GM12865 (cell line): ENCODE results near the gene LMAN1.

ENCODE experiments used
- DNase-seq: peaks from one replicate; pipeline ENCODE4 v3.0.0; 2010; ENCODE audit warnings: low read depth
- H3K4me3 ChIP-seq: 2 replicates; pipeline ENCODE4 v1.5.1; 2011; ENCODE audit warnings: mild to moderate bottlenecking, low read depth, low read length, control low read depth
- CTCF ChIP-seq: IDR thresholded peaks from 2 replicates; pipeline ENCODE4 v1.5.1; 2011; ENCODE audit warnings: low read length, control low read depth, low read depth, inconsistent platforms; ENCODE audit not compliant: insufficient read depth; ENCODE audit errors: missing control alignments

Gene LMAN1

GRCh38 chr18:59324623-59324971, 34.5 kb downstream of the LMAN1 start:
- TF ChIP-seq CTCF, result no peak
- DNase-seq, result no peak

DNA sequence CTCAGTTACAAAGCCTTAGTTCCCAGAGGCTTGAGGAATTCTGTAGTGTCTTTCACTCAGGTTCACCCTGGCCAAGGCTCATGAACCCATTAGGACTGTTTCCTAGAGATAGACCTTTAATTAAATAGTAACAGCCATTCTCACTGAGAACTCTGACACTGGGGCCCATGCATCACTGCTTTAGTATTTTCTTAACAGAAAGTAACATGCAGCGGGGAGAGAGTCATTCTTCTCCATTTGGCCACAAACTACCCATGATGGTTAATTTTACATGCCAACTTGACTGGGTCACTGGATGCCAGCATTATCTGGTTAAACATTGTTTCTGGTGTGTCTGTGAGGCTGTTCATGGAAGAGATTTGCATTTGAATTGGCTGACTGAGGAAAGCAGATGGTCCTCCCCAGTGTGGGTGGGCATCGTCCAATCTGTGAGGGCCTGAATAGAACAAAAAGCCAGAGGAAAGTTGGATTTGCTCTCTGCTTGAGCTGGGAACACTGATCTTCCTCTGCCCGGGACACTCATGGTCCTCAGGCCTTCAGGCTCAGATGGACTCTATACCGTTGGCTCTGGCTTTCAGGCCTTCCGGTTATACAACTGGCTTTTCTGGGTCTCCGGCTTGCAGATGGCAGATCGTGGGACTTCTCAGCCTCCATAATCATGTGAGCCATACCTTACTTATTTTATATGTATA, 35.0 kb downstream of the LMAN1 start:
- no peak for DNase-seq
- H3K4me3 ChIP-seq, result no peak overlapping the region
- TF ChIP-seq CTCF, result no peak

More at GRCh38 chr18:59324623-59324971, 34.5 kb downstream of the LMAN1 start:
- H3K4me3 ChIP-seq, result no peak overlapping the region

DNA sequence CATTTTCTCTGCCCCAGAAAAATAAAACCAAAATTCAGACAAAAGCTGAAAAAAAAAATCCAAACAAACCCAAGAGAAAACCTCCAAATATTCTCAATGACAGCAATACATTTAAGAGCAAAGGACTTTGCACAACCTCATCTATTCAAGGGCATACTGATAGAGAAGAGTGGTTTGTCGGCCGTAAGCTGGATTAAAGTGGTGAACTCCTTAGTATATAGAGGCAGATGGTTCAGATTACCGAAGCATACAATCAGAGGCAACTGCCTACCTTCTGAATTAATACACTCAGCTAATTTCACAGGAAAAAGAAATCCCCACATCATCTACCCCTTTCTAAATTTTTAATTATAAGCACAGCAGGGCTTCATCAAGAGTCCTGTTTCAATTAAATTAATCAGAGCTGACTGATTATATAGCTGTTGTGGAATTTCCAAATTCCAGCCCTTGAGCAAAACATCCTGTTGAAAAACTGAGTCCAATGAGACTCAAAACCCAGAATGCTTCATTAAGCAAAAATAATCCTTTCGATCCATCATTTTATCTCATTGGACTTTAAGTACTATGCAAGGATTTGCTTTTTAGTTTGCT, 40.5 kb downstream of the LMAN1 start, which contains the start of gene CPLX4:
Gene CPLX4, minus strand, starts transcription at position 190 of the 591 bp plus-strand sequence. Its CDS starts 187 bp downstream, at position 3.
- H3K4me3 ChIP-seq, result no peak within 1 kb of the TSS
- DNase-seq, result no peak
- TF ChIP-seq CTCF, result no peak

DNA sequence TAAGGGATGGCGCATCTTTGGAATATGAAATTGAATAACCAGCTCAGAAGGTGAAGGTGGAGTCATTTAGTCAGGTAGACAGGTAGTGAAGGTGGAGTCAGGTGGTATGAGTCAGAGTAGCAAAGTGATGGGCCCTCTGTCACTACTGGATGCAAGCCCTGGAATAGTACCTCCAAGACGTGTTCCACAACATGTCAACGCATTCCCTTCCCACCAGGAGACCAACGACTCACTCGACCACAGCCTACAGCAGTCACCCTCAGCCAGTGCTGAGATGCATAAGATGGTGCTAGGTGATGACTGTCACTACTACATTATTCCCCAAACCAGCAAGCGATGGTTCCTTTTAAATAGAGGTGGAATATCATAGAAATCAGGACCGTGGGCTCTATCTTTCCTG, 47.4 kb downstream of the LMAN1 start:
- TF ChIP-seq CTCF, result no peak
- no peak for DNase-seq
- no peak overlapping the region for H3K4me3 ChIP-seq

- no peak for DNase-seq
- no peak overlapping the region for H3K4me3 ChIP-seq
- TF ChIP-seq CTCF, result no peak
Measured at GRCh38 chr18:59308938-59309260, 50.2 kb downstream of the LMAN1 start.

- no peak overlapping the region for H3K4me3 ChIP-seq
- peak; percentile 53 for DNase-seq
- peak; percentile 73 for TF ChIP-seq CTCF
Measured at GRCh38 chr18:59308248-59308937, 50.7 kb downstream of the LMAN1 start.

DNA sequence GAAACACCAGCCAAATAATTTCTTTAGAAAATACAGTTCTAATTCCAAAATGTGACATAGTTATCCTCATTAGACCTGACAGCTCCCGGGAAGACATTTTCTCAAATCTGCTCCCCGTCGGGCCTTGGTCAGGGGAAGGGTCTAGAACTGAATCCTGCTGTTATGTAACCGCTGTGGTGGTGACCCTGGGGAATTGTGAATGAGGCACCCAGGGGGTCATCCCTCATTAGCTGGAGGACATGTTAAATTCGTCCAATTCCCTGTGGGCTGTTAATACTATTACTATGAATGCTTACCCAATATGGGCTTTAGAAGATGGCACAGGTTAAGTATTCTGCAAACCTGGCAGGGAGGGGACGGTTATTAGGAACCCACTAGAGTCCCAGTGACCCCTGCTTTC, 52.4 kb downstream of the LMAN1 start:
- no peak overlapping the region for H3K4me3 ChIP-seq
- no peak for DNase-seq
- no peak for TF ChIP-seq CTCF
